ENCODE results near the gene SHMT1. TPM values are rescaled to one million over a fixed set of nuclear protein-coding genes. Genes with fewer than 3 reads are reported as not detected.
A peak's percentile ranks its signal among the peaks of the same experiment; 100 is the strongest.

The SHMT1 gene
- total and polyA plus RNA-seq, 2 of the 4 experiments (the other 2 are of a cell fraction) = 7.5 to 8.1 TPM

DNA sequence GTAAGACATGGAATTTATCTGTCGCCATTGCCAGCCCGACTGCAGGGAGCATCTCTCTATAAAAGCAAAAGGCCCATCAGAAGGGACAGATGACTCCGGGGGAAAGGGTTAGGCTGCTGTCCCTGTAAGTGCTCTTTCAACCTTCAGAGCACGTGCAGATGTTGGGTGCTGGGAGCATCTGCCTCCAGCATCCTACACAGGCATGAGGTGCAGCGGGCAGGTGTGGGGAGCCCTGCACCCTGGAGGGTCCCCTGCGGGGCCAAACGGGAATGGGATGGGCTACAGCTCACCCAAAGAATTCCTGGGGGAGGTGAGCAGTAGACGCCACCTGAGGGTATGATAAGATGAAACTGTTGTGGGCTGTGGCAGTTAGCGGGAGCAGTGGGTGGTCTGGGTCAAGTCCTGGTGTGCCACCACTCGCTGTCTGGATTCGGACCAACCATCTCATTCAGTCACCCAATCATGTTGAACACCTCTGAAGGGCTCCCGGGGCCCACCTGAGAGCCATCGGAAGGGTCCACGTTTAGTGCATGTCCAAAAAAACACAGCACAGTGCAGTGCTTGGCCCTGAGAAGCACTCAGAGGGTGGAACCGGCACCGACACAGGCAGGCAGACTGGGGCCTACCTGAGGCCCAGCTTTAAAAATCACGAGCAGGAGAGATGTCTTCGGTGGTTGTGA, 44.4 kb downstream of the SHMT1 start:
- in situ Hi-C loops (cut with MboI; ENCODE audit: low sequenced_read_pairs) (no loop called here), dilution Hi-C loops (cut with HindIII; ENCODE audit: low sequenced_read_pairs, unreplicated experiment) (no loop called here)
- TF ChIP-seq, protein P1, sequence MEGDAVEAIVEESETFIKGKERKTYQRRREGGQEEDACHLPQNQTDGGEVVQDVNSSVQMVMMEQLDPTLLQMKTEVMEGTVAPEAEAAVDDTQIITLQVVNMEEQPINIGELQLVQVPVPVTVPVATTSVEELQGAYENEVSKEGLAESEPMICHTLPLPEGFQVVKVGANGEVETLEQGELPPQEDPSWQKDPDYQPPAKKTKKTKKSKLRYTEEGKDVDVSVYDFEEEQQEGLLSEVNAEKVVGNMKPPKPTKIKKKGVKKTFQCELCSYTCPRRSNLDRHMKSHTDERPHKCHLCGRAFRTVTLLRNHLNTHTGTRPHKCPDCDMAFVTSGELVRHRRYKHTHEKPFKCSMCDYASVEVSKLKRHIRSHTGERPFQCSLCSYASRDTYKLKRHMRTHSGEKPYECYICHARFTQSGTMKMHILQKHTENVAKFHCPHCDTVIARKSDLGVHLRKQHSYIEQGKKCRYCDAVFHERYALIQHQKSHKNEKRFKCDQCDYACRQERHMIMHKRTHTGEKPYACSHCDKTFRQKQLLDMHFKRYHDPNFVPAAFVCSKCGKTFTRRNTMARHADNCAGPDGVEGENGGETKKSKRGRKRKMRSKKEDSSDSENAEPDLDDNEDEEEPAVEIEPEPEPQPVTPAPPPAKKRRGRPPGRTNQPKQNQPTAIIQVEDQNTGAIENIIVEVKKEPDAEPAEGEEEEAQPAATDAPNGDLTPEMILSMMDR (conservative IDR thresholded peaks at IDR 0.05; ENCODE audit: low read depth, low read length) = no peak
- TF ChIP-seq POLR2A (IDR thresholded peaks at IDR 0.05; ENCODE audit: low read depth, low read length) (no peak), RFX5 (IDR thresholded peaks at IDR 0.05; ENCODE audit: low read depth, low read length) (no peak), MAFK (IDR thresholded peaks at IDR 0.05; ENCODE audit: low read depth, low read length) (no peak), RAD21 (IDR thresholded peaks at IDR 0.05; ENCODE audit: low read length) (no peak), BHLHE40 (IDR thresholded peaks at IDR 0.05; ENCODE audit: low read depth, low read length) (no peak), SMC3 (IDR thresholded peaks at IDR 0.05; ENCODE audit: low read depth, low read length) (no peak), MXI1 (IDR thresholded peaks at IDR 0.05; ENCODE audit: borderline replicate concordance, low read depth, low read length) (no peak)
- TF ChIP-seq, protein P2, sequence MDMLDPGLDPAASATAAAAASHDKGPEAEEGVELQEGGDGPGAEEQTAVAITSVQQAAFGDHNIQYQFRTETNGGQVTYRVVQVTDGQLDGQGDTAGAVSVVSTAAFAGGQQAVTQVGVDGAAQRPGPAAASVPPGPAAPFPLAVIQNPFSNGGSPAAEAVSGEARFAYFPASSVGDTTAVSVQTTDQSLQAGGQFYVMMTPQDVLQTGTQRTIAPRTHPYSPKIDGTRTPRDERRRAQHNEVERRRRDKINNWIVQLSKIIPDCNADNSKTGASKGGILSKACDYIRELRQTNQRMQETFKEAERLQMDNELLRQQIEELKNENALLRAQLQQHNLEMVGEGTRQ (IDR thresholded peaks at IDR 0.05; ENCODE audit: low read depth, low read length) = no peak

More for the DNA sequence above, 44.4 kb downstream of the SHMT1 start:
- Histone ChIP-seq H3K4me1 (ENCODE audit: control insufficient read depth, insufficient read depth, low read length) (peaks cover 10% of the 10 kb centered on the region; the same call in 1 of the 2 replicates), H4K8ac (ENCODE audit: low read depth in 2 of 2, low read length in 2 of 2) (no peak overlapping the region), H3K23ac (ENCODE audit: low read depth, low read length) (no peak overlapping the region), H2BK20ac (ENCODE audit: low read depth, low read length) (no peak overlapping the region), H2AK9ac (replicated peaks; ENCODE audit: low read depth, low read length, poor library complexity) (peak overlapping the region; percentile 74), H2BK120ac (ENCODE audit: low read depth, low read length) (no peak overlapping the region), H2BK15ac (ENCODE audit: low read depth, low read length) (no peak overlapping the region), H3K18ac (ENCODE audit: low read depth, low read length) (no peak overlapping the region), H2AFZ (replicated peaks; ENCODE audit: low read length, poor library complexity) (peak overlapping the region; percentile 15), H4K20me1 (ENCODE audit: insufficient read depth, low read length) (peaks cover 54% of the 10 kb centered on the region), H2AK5ac (ENCODE audit: low read depth, low read length) (no peak overlapping the region), H3K4me3 (ENCODE audit: insufficient read depth, low read depth, low read length) (no peak overlapping the region), H3K9me3 (ENCODE audit: control insufficient read depth, insufficient read depth, low read length) (no peaks in the 10 kb centered on the region), H3K4ac (ENCODE audit: low read depth, low read length) (no peak overlapping the region), H3K36me3 (ENCODE audit: control insufficient read depth, insufficient read depth, low read length) (peaks cover 41% of the 10 kb centered on the region), H3K14ac (replicated peaks; ENCODE audit: low read depth, low read length) (no peak overlapping the region), H3K9ac (ENCODE audit: low read depth, low read length) (no peak overlapping the region), H3K9me1 (ENCODE audit: insufficient read depth, low read length) (peaks cover 18% of the 10 kb centered on the region; the same call in 1 of the 2 replicates), H4K91ac (ENCODE audit: insufficient read depth, low read depth, low read length) (no peak overlapping the region), H3K56ac (ENCODE audit: extremely low read depth, insufficient read depth, low read length) (no peak overlapping the region), H3K27ac (ENCODE audit: insufficient read depth, low read length) (no peak overlapping the region), H3K27me3 (ENCODE audit: control insufficient read depth, insufficient read depth, low read length) (no peaks in the 10 kb centered on the region), H4K5ac (ENCODE audit: low read depth, low read length) (no peak overlapping the region), H2BK5ac (ENCODE audit: low read depth, low read length, poor library complexity, severe bottlenecking) (no peak overlapping the region), H3K79me1 (ENCODE audit: low read depth in 1 of 2, low read length in 2 of 2) (peaks cover 30 to 90% of the 10 kb centered on the region in 2 experiments), H3K4me2 (ENCODE audit: low read depth, low read length) (no peak overlapping the region; the same call in 1 of the 2 replicates)
- intact Hi-C loops (cut with micrococcal nuclease) = no loop called here
- WGBS, 2 experiments (ENCODE audit: extremely low coverage in 2 of 2, insufficient read length in 1 of 2) = 100% methylated on average over 6 of the region's 18 CpGs; no CpG with 5 or more reads in 1 of the 2 experiments
- ATAC-seq (ENCODE audit: low read depth) = no peak
- no peak for DNase-seq
- BruUV-seq (replicated peaks) = no TSS peak
- ChIA-PET CTCF (no interaction called here), POLR2A (ENCODE audit: unreplicated experiment) (no interaction called here)

All from IMR-90 (cell line).